IMR-90 (cell line): ENCODE measurements around the gene ZDHHC14. TPM values are rescaled to one million over a fixed set of nuclear protein-coding genes. Genes with fewer than 3 reads are reported as not detected.

Source experiments
- ATAC-seq: fragments of 200-7000 bp; cut with Tn5 transposase; 2 replicates; pipeline ENCODE4 v1.9.1; 2020; ENCODE audit warnings: low read depth, mild to moderate bottlenecking, moderate library complexity
- BruUV-seq: library from RNA; stranded (reverse); fragments of 400-500 nt; replicated peaks from 2 replicates; lab custom pipeline; 2021; lab: Mats Ljungman, UMichigan
- CTCF ChIA-PET: fragments of 300-600 bp; formaldehyde crosslinking; extraction: SDS; loops from one replicate; lab custom pipeline; 2021; ENCODE audit warnings: antibody characterized with exemption; lab: Yijun Ruan, JAX
- POLR2A ChIA-PET: fragments of 300-600 bp; sonication (Branson Sonifier 250); formaldehyde crosslinking; loops from one replicate; lab custom pipeline; 2022; ENCODE audit warnings: antibody characterized with exemption; ENCODE audit not compliant: unreplicated experiment; lab: Charles Lee
- DNase-seq: peaks from one replicate; pipeline ENCODE4 v3.0.0; 2013
- H2AFZ ChIP-seq: replicated peaks from 2 replicates; pipeline ENCODE3; 2013; ENCODE audit warnings: low read length, mild to moderate bottlenecking; ENCODE audit not compliant: poor library complexity
- H2AK5ac ChIP-seq: 2 replicates; pipeline ENCODE4 v1.6.1; 2013; ENCODE audit warnings: low read depth, low read length, inconsistent platforms
- H2AK9ac ChIP-seq: replicated peaks from 2 replicates; pipeline ENCODE3; 2013; ENCODE audit warnings: mild to moderate bottlenecking, low read depth, low read length, moderate library complexity; ENCODE audit not compliant: poor library complexity
- H2BK120ac ChIP-seq: 2 replicates; pipeline ENCODE4 v1.6.1; 2013; ENCODE audit warnings: low read depth, low read length, inconsistent platforms
- H2BK15ac ChIP-seq: 3 replicates; pipeline ENCODE4 v1.6.1; 2013; ENCODE audit warnings: low read depth, low read length, inconsistent platforms
- H2BK20ac ChIP-seq: 2 replicates; pipeline ENCODE4 v1.6.1; 2013; ENCODE audit warnings: low read depth, mild to moderate bottlenecking, inconsistent platforms, low read length, moderate library complexity
- H2BK5ac ChIP-seq: 2 replicates; pipeline ENCODE4 v1.6.1; 2013; ENCODE audit warnings: mild to moderate bottlenecking, low read depth, low read length, inconsistent platforms; ENCODE audit not compliant: poor library complexity, severe bottlenecking
- H3K14ac ChIP-seq: replicated peaks from 2 replicates; pipeline ENCODE4 v1.6.1; 2013; ENCODE audit warnings: low read depth, low read length, inconsistent platforms
- H3K18ac ChIP-seq: 2 replicates; pipeline ENCODE4 v1.6.1; 2013; ENCODE audit warnings: low read depth, low read length, control low read depth
- H3K23ac ChIP-seq: 2 replicates; pipeline ENCODE4 v1.6.1; 2013; ENCODE audit warnings: low read depth, low read length, inconsistent platforms
- H3K27ac ChIP-seq: 2 replicates; pipeline ENCODE4 v1.5.1; 2013; ENCODE audit warnings: mild to moderate bottlenecking, control low read depth, low read length; ENCODE audit not compliant: insufficient read depth
- H3K27me3 ChIP-seq: 2 replicates; pipeline ENCODE4 v1.6.1; 2013; ENCODE audit warnings: low read length; ENCODE audit not compliant: control insufficient read depth, insufficient read depth
- H3K36me3 ChIP-seq: 2 replicates; pipeline ENCODE4 v1.6.1; 2013; ENCODE audit warnings: low read length, mixed read lengths; ENCODE audit not compliant: control insufficient read depth, insufficient read depth
- H3K4ac ChIP-seq: 2 replicates; pipeline ENCODE4 v1.6.1; 2013; ENCODE audit warnings: low read depth, low read length, inconsistent platforms
- H3K4me1 ChIP-seq: 2 replicates; pipeline ENCODE4 v1.6.1; 2013; ENCODE audit warnings: low read length, mixed read lengths; ENCODE audit not compliant: control insufficient read depth, insufficient read depth
- H3K4me2 ChIP-seq: 2 replicates; pipeline ENCODE4 v1.6.1; 2013; ENCODE audit warnings: low read depth, mild to moderate bottlenecking, control low read depth, low read length, moderate library complexity
- H3K4me3 ChIP-seq: 2 replicates; pipeline ENCODE4 v1.5.1; 2013; ENCODE audit warnings: low read depth, mild to moderate bottlenecking, control low read depth, low read length, moderate library complexity; ENCODE audit not compliant: insufficient read depth
- H3K56ac ChIP-seq: 2 replicates; pipeline ENCODE4 v1.6.1; 2013; ENCODE audit warnings: low read length, inconsistent platforms; ENCODE audit not compliant: insufficient read depth; ENCODE audit errors: extremely low read depth
- H3K79me1 ChIP-seq, 2 experiments: 2 replicates each; pipeline ENCODE4 v1.6.1; 2013; ENCODE audit warnings: low read length in 2 of 2, inconsistent platforms in 1 of 2, low read depth in 1 of 2
- H3K9ac ChIP-seq: 2 replicates; pipeline ENCODE4 v1.6.1; 2013; ENCODE audit warnings: low read depth, low read length, control low read depth
- H3K9me1 ChIP-seq: 2 replicates; pipeline ENCODE4 v1.6.1; 2013; ENCODE audit warnings: low read length, inconsistent platforms; ENCODE audit not compliant: insufficient read depth
- H3K9me3 ChIP-seq: 2 replicates; pipeline ENCODE4 v1.6.1; 2013; ENCODE audit warnings: low read length; ENCODE audit not compliant: control insufficient read depth, insufficient read depth
- H4K20me1 ChIP-seq: 2 replicates; pipeline ENCODE4 v1.6.1; 2013; ENCODE audit warnings: low read length, inconsistent platforms; ENCODE audit not compliant: insufficient read depth
- H4K5ac ChIP-seq: 2 replicates; pipeline ENCODE4 v1.6.1; 2013; ENCODE audit warnings: mild to moderate bottlenecking, low read depth, low read length, control low read depth
- H4K8ac ChIP-seq, 2 experiments: 2 replicates each; pipeline ENCODE4 v1.6.1; 2013; ENCODE audit warnings: low read depth in 2 of 2, low read length in 2 of 2, control low read depth in 1 of 2, inconsistent platforms in 1 of 2
- H4K91ac ChIP-seq: 2 replicates; pipeline ENCODE4 v1.6.1; 2013; ENCODE audit warnings: low read depth, low read length, inconsistent platforms; ENCODE audit not compliant: insufficient read depth
- BHLHE40 ChIP-seq: fragments of 150-350 bp; IDR thresholded peaks from 2 replicates; pipeline ENCODE4 v1.6.1; 2016; ENCODE audit warnings: mild to moderate bottlenecking, low read depth, low read length
- CEBPB ChIP-seq: IDR thresholded peaks from 2 replicates; pipeline ENCODE4 v1.6.1; 2012; ENCODE audit warnings: low read depth, low read length, improper control_type of control experiment
- CHD1 ChIP-seq: IDR thresholded peaks from 2 replicates; pipeline ENCODE4 v1.6.1; 2012; ENCODE audit warnings: low read depth, low read length, improper control_type of control experiment
- RCOR1 ChIP-seq: IDR thresholded peaks from 2 replicates; pipeline ENCODE4 v1.6.1; 2012; ENCODE audit warnings: mild to moderate bottlenecking, low read length, improper control_type of control experiment; ENCODE audit not compliant: insufficient replicate concordance
- RFX5 ChIP-seq: IDR thresholded peaks from 2 replicates; pipeline ENCODE4 v1.8.0; 2012; ENCODE audit warnings: low read depth, mild to moderate bottlenecking, low read length, moderate library complexity
- WGBS, 2 experiments: methylation state at CpG; one replicate each; pipeline versions ENCODE4 v1.1.5 to v1.1.7; 2013; ENCODE audit warnings: missing lambda C conversion rate in 2 of 2; ENCODE audit not compliant: insufficient read length in 1 of 2; ENCODE audit errors: extremely low coverage in 2 of 2; 5-methylcytosine and 5-hydroxymethylcytosine counted together
- dilution Hi-C: fragments of 300-500 bp; cut with HindIII; formaldehyde crosslinking; loops from one replicate; pipeline ENCODE4 v1.14.3; 2018; ENCODE audit warnings: low sequenced_read_pairs; ENCODE audit not compliant: unreplicated experiment
- in situ Hi-C: fragments of 300-500 bp; cut with MboI; formaldehyde crosslinking; loops from 3 replicates; pipeline ENCODE4 v1.14.3; 2019; ENCODE audit warnings: low sequenced_read_pairs, inconsistent platforms, mixed read lengths
- intact Hi-C: fragments of 100-400 bp; cut with micrococcal nuclease; formaldehyde crosslinking; loops from 2 replicates; pipeline ENCODE4 v1.10.0; 2022
- polyA plus RNA-seq, 3 experiments: library from polyadenylated mRNA; depleted of rRNA; stranded (reverse); fragments of >200 nt; gene quantifications; 2 replicates each; pipeline ENCODE4 v1.2.3, GENCODE V29; 2012; ENCODE audit warnings: low replicate concordance in 1 of 3
- total RNA-seq: library from RNA; depleted of rRNA; stranded (reverse); fragments of >200 nt; gene quantifications from 2 replicates; pipeline ENCODE4 v1.2.3, GENCODE V29; 2012
- TF ChIP-seq, protein P1 (sequence below): fragments of 150-350 bp; IDR thresholded peaks from 2 replicates; pipeline ENCODE4 v1.6.1; 2017; ENCODE audit warnings: mild to moderate bottlenecking, antibody characterized with exemption, low read length, low read depth

The ZDHHC14 gene
- total and polyA plus RNA-seq, 2 of the 4 experiments (the other 2 are of a cell fraction): 0.90 to 2.0 TPM

GRCh38 chr6:157374889-157375443 is 6.0 kb upstream of the ZDHHC14 start:
- no peak overlapping the region for H3K9ac ChIP-seq
- no peak overlapping the region for H2AFZ ChIP-seq
- H3K79me1 ChIP-seq: peaks cover 3 to 5% of the 10 kb centered on the region in 2 experiments; a peak in 2 of 4 replicates
- no peak overlapping the region for H3K56ac ChIP-seq
- no peak overlapping the region for H3K14ac ChIP-seq
- dilution Hi-C loops: no loop called here
- no CpG with 5 or more reads among the region's 6 CpGs for WGBS, 2 experiments
- H2AK5ac ChIP-seq: no peak overlapping the region
- CTCF ChIA-PET: interaction anchor here (0.7 to 1.0 kb wide), 2 partner anchors 16 to 583 kb away, joined by 3 to 6 read pairs; no protein-coding TSS in a partner anchor
- 0 out of 2 replicates have a peak, but pooled peaks cover 3% of the 10 kb centered on the region for H3K9me1 ChIP-seq
- H2BK15ac ChIP-seq: no peak overlapping the region
- BruUV-seq: no TSS peak
- in situ Hi-C loops: no loop called here
- no peak overlapping the region for H2AK9ac ChIP-seq
- H4K20me1 ChIP-seq: no peaks in the 10 kb centered on the region
- H2BK20ac ChIP-seq: no peak overlapping the region
- H3K9me3 ChIP-seq: no peaks in the 10 kb centered on the region
- no peak overlapping the region for H2BK120ac ChIP-seq
- no peak overlapping the region for H4K5ac ChIP-seq
- no peak overlapping the region for H4K8ac ChIP-seq
- H4K91ac ChIP-seq: no peak overlapping the region
- no peak overlapping the region for H3K27ac ChIP-seq
- POLR2A ChIA-PET: no interaction called here
- ATAC-seq (no peak), DNase-seq (no peak)
- H3K23ac ChIP-seq: no peak overlapping the region
- H3K27me3 ChIP-seq: peaks cover 4% of the 10 kb centered on the region; the same call in 1 of the 2 replicates
- H3K4me2 ChIP-seq: no peak overlapping the region
- TF ChIP-seq CEBPB (no peak), RFX5 (no peak), CHD1 (no peak), RCOR1 (no peak), BHLHE40 (no peak)
- TF ChIP-seq, protein P1, sequence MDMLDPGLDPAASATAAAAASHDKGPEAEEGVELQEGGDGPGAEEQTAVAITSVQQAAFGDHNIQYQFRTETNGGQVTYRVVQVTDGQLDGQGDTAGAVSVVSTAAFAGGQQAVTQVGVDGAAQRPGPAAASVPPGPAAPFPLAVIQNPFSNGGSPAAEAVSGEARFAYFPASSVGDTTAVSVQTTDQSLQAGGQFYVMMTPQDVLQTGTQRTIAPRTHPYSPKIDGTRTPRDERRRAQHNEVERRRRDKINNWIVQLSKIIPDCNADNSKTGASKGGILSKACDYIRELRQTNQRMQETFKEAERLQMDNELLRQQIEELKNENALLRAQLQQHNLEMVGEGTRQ: no peak
- no peak overlapping the region for H2BK5ac ChIP-seq
- no peaks in the 10 kb centered on the region for H3K4me1 ChIP-seq
- H3K4me3 ChIP-seq: no peak overlapping the region
- no peak overlapping the region for H3K4ac ChIP-seq
- no peak overlapping the region for H3K18ac ChIP-seq
- H3K36me3 ChIP-seq: no peaks in the 10 kb centered on the region
- intact Hi-C loops: no loop called here
